DND-41 (cell line): ENCODE results near the gene FXYD3.

Experiments
- ATAC-seq: fragments of 200-7000 bp; cut with Tn5 transposase; 3 replicates; pipeline ENCODE4 v1.9.1; 2021; ENCODE audit warnings: low read depth; ENCODE audit not compliant: insufficient read depth
- DNase-seq: peaks from one replicate; pipeline ENCODE4 v3.0.0-alpha.2; 2020
- H2AFZ ChIP-seq: 2 replicates; pipeline ENCODE4 v1.6.0; 2012; ENCODE audit warnings: low read depth, low read length
- H3K27ac ChIP-seq: 2 replicates; pipeline ENCODE4 v1.5.1; 2012; ENCODE audit warnings: low read length, inconsistent platforms
- H3K27me3 ChIP-seq: fragments of 200-600 bp; sonication (generic); 2 replicates; pipeline ENCODE4 v1.6.0; 2012; ENCODE audit warnings: low read length, mild to moderate bottlenecking, inconsistent platforms; ENCODE audit not compliant: insufficient read depth, poor library complexity
- H3K36me3 ChIP-seq: 2 replicates; pipeline ENCODE4 v1.5.1; 2012; ENCODE audit warnings: low read length, inconsistent platforms; ENCODE audit not compliant: insufficient read depth
- H3K4me1 ChIP-seq: 2 replicates; pipeline ENCODE4 v1.5.1; 2012; ENCODE audit warnings: mild to moderate bottlenecking, low read length; ENCODE audit not compliant: insufficient read depth
- H3K4me2 ChIP-seq: 2 replicates; pipeline ENCODE4 v1.6.0; 2012; ENCODE audit warnings: mild to moderate bottlenecking, moderate library complexity, low read length, inconsistent platforms; ENCODE audit not compliant: insufficient read depth
- H3K4me3 ChIP-seq, 2 experiments: fragments of 200-600 bp in 1 of 2; shearing (Covaris generic) in 1 of 2; 2 replicates each; pipeline ENCODE4 v1.5.1; 2012 to 2016; ENCODE audit warnings: inconsistent platforms in 2 of 2, low read length in 2 of 2, mild to moderate bottlenecking in 2 of 2, low read depth in 1 of 2, moderate library complexity in 1 of 2
- H3K79me2 ChIP-seq: 2 replicates; pipeline ENCODE4 v1.6.0; 2012; ENCODE audit warnings: low read length, inconsistent platforms; ENCODE audit not compliant: insufficient read depth
- H3K9ac ChIP-seq: 2 replicates; pipeline ENCODE4 v1.6.0; 2012; ENCODE audit warnings: low read depth, mild to moderate bottlenecking, inconsistent platforms, low read length, moderate library complexity
- H3K9me3 ChIP-seq: 2 replicates; pipeline ENCODE4 v1.5.1; 2012; ENCODE audit warnings: low read length, moderate library complexity, mild to moderate bottlenecking, inconsistent platforms; ENCODE audit not compliant: insufficient read depth, severe bottlenecking
- H4K20me1 ChIP-seq: 2 replicates; pipeline ENCODE4 v1.6.0; 2012; ENCODE audit warnings: low read length; ENCODE audit not compliant: insufficient read depth
- EZH2 ChIP-seq: IDR thresholded peaks from 3 replicates; pipeline ENCODE4 v1.6.1; 2012; ENCODE audit warnings: borderline replicate concordance, low read depth, mild to moderate bottlenecking, moderate library complexity, low read length, inconsistent platforms; ENCODE audit not compliant: severe bottlenecking
- TF ChIP-seq, protein P1 (sequence below): IDR thresholded peaks from 2 replicates; pipeline ENCODE4 v1.5.1; 2012; ENCODE audit warnings: borderline replicate concordance, low read length, moderate library complexity, mild to moderate bottlenecking; ENCODE audit not compliant: poor library complexity, severe bottlenecking; ENCODE audit errors: extremely low read depth

FXYD3 gene

DNA sequence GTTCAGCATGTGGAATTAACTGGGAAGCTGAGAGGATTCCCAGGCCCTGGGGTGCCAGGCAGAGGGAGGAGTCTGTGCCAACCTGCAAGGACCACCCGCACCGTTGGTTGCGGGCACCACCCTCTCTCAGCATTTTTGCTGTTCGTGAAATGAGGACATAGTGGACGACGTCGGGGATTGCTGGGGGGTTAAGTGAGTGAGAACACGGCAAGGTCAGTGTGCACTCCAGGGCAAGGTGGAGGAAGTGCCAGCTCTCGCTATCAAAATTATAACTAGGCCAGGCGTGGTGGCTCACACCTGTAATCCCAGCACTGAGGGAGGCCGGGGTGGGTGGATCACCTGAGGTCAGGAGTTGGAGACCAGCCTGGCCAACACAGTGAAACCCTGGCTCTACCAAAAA is 2.2 kb downstream of the FXYD3 start:
- no peaks in the 10 kb centered on the region for H3K36me3 ChIP-seq
- TF ChIP-seq, protein P1, sequence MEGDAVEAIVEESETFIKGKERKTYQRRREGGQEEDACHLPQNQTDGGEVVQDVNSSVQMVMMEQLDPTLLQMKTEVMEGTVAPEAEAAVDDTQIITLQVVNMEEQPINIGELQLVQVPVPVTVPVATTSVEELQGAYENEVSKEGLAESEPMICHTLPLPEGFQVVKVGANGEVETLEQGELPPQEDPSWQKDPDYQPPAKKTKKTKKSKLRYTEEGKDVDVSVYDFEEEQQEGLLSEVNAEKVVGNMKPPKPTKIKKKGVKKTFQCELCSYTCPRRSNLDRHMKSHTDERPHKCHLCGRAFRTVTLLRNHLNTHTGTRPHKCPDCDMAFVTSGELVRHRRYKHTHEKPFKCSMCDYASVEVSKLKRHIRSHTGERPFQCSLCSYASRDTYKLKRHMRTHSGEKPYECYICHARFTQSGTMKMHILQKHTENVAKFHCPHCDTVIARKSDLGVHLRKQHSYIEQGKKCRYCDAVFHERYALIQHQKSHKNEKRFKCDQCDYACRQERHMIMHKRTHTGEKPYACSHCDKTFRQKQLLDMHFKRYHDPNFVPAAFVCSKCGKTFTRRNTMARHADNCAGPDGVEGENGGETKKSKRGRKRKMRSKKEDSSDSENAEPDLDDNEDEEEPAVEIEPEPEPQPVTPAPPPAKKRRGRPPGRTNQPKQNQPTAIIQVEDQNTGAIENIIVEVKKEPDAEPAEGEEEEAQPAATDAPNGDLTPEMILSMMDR: no peak
- TF ChIP-seq EZH2: no peak
- DNase-seq (no peak), ATAC-seq (no peak)
- 0 out of 2 replicates have a peak, but pooled peaks cover 4% of the 10 kb centered on the region for H4K20me1 ChIP-seq
- H3K4me1 ChIP-seq: no peaks in the 10 kb centered on the region
- H3K27me3 ChIP-seq: no peaks in the 10 kb centered on the region
- no peak overlapping the region for H2AFZ ChIP-seq
- no peak overlapping the region for H3K4me3 ChIP-seq
- H3K4me2 ChIP-seq: no peak overlapping the region
- no peaks in the 10 kb centered on the region for H3K79me2 ChIP-seq
- H3K27ac ChIP-seq: no peak overlapping the region
- no peak overlapping the region for H3K9ac ChIP-seq
- no peaks in the 10 kb centered on the region for H3K9me3 ChIP-seq

DNA sequence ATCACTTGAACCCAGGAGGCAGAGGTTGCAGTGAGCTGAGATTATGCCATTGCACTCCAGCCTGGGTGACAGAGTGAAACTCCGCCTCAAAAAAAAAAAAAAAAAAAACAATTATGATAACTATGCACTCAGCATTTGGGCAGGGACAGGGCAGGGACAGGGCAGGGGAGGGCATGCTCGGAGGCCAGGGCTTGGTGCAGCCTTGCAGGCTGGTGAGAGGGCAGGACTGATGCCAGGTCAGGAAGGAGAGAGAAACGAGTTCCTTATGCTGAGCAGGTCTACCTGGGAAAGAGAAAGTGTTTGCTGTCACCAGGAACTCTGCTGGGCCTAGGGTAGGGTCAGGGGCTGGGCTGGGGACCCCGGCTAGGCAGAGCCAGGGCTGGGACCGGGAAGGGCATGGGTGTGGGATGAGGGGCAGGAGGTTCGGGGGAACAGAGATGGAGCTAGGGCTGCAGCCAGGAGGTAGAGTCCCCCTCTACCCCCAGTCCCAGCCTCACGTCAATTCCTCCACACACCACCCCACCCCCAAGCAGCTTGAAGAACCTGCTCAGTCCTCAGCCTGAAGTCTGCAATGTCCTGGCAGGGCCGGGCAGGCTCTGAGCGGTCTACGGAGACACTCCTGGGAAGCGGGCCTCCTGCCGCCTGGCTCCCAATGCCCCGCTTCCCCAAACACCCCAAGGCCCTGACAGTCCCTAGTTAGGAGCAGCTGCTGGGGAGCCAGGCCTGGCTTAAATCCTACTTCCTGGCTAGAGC is 2.8 kb downstream of the FXYD3 start:
- no peak overlapping the region for H2AFZ ChIP-seq
- no peaks in the 10 kb centered on the region for H3K36me3 ChIP-seq
- ATAC-seq: no peak
- DNase-seq: no peak
- H3K4me3 ChIP-seq: no peak overlapping the region
- no peaks in the 10 kb centered on the region for H3K9me3 ChIP-seq
- no peak overlapping the region for H3K27ac ChIP-seq
- H3K4me2 ChIP-seq: no peak overlapping the region
- no peaks in the 10 kb centered on the region for H3K79me2 ChIP-seq
- no peak for TF ChIP-seq EZH2
- TF ChIP-seq, protein P1: no peak
- H3K9ac ChIP-seq: no peak overlapping the region
- H3K4me1 ChIP-seq: no peaks in the 10 kb centered on the region
- no peaks in the 10 kb centered on the region for H3K27me3 ChIP-seq
- 0 out of 2 replicates have a peak, but pooled peaks cover 4% of the 10 kb centered on the region for H4K20me1 ChIP-seq

DNA sequence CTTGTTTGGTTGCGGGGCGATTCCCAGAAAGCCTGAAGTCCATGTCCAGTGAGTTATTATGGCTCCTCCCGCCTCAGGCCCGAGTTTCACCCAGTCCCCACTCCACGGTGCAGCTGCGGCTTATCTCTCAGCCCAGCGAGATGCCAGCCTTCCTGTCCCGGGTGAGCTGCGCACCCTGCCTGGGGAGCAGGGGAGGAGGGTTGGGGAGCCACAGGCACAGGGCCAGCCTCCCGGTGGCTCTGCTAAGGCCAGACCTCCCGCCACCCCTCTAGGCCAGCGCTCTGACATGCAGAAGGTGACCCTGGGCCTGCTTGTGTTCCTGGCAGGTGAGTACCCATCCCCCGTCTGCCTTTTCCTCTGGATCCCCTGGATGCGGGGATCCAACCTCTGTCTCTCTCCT is 3.5 kb downstream of the FXYD3 start:
- Histone ChIP-seq H3K79me2 (no peaks in the 10 kb centered on the region), H3K4me2 (no peak overlapping the region), H2AFZ (no peak overlapping the region), H3K27ac (no peak overlapping the region), H3K4me1 (no peaks in the 10 kb centered on the region), H3K36me3 (no peaks in the 10 kb centered on the region), H4K20me1 (0 out of 2 replicates have a peak, but pooled peaks cover 4% of the 10 kb centered on the region), H3K4me3 (no peak overlapping the region), H3K27me3 (no peaks in the 10 kb centered on the region), H3K9me3 (no peaks in the 10 kb centered on the region), H3K9ac (no peak overlapping the region)
- ATAC-seq (no peak), DNase-seq (no peak)
- TF ChIP-seq, protein P1: no peak
- TF ChIP-seq EZH2: no peak
